B cell (primary cell): ENCODE measurements around the gene STAC3. TPM values are rescaled to one million over a fixed set of nuclear protein-coding genes. Genes with fewer than 3 reads are reported as not detected.

Experiments used
- ATAC-seq: fragments of 200-7000 bp; cut with Tn5 transposase; one replicate; pipeline ENCODE4 v1.10.0; 2021; ENCODE audit warnings: low read depth, mild to moderate bottlenecking, moderate number of reproducible peaks, moderate library complexity
- CTCF ChIA-PET: fragments of 350-600 bp; sonication (Branson Sonifier 250); formaldehyde crosslinking; loops from one replicate; lab custom pipeline; 2021; ENCODE audit warnings: antibody characterized with exemption, inconsistent platforms; lab: Charles Lee
- POLR2A ChIA-PET: fragments of 350-600 bp; sonication (Branson Sonifier 250); formaldehyde crosslinking; loops from one replicate; lab custom pipeline; 2021; ENCODE audit warnings: antibody characterized with exemption; lab: Charles Lee
- DNase-seq: peaks from one replicate; pipeline ENCODE4 v3.0.0; 2013
- H2AFZ ChIP-seq: 2 replicates; pipeline ENCODE4 v1.6.1; 2012; ENCODE audit warnings: mild to moderate bottlenecking, low read depth, low read length; ENCODE audit not compliant: insufficient read depth, poor library complexity, severe bottlenecking
- H3K27ac ChIP-seq, 2 donors: 1 replicate in 1 of 2; 2 replicates in 1 of 2; pipeline ENCODE4 v1.5.1; 2012 to 2013; ENCODE audit warnings: low read length in 2 of 2, mild to moderate bottlenecking in 2 of 2, moderate library complexity in 1 of 2
- H3K27me3 ChIP-seq, 4 experiments: fragments of 200-600 bp in 1 of 4; sonication (generic) in 1 of 4; replicated peaks in 1 of 4; 1 replicate in 2 of 4; 2 replicates in 2 of 4; pipeline versions ENCODE4 v1.6.1 to v1.7.0; 2013 to 2016; ENCODE audit warnings: low read length in 3 of 4, mild to moderate bottlenecking in 2 of 4, mixed read lengths in 1 of 4, moderate library complexity in 1 of 4; ENCODE audit not compliant: insufficient read depth in 4 of 4, control insufficient read depth in 3 of 4; ENCODE audit errors: control extremely low read depth in 1 of 4
- H3K36me3 ChIP-seq, 2 experiments: replicated peaks in 1 of 2; 1 replicate in 1 of 2; 2 replicates in 1 of 2; pipeline versions ENCODE4 v1.6.1 to v1.7.1; 2013; ENCODE audit warnings: low read length in 1 of 2; ENCODE audit not compliant: insufficient read depth in 2 of 2, control insufficient read depth in 1 of 2; ENCODE audit errors: control extremely low read depth in 1 of 2, extremely low read depth in 1 of 2
- H3K4me1 ChIP-seq, 2 donors: fragments of 200-600 bp in 1 of 2; sonication (generic) in 1 of 2; 1 replicate in 1 of 2; 2 replicates in 1 of 2; pipeline versions ENCODE4 v1.5.1 to v1.6.1; 2013 to 2017; ENCODE audit warnings: low read length in 2 of 2; ENCODE audit not compliant: control insufficient read depth in 2 of 2, insufficient read depth in 2 of 2
- H3K4me2 ChIP-seq: replicated peaks from 2 replicates; pipeline ENCODE3; 2012; ENCODE audit warnings: mild to moderate bottlenecking, low read depth, low read length; ENCODE audit not compliant: poor library complexity, severe bottlenecking
- H3K4me3 ChIP-seq, 5 experiments: fragments of 200-600 bp in 1 of 5; sonication (generic) in 1 of 5; 1 replicate in 3 of 5; 2 replicates in 2 of 5; pipeline versions ENCODE4 v1.5.1 to v1.7.0; 2011 to 2016; ENCODE audit warnings: low read length in 4 of 5, mild to moderate bottlenecking in 4 of 5, low read depth in 2 of 5, control low read depth in 1 of 5, moderate library complexity in 1 of 5; ENCODE audit not compliant: insufficient read depth in 1 of 5; ENCODE audit errors: control extremely low read depth in 1 of 5, extremely low read depth in 1 of 5
- H3K79me2 ChIP-seq: fragments of 200-600 bp; sonication (generic); one replicate; pipeline ENCODE4 v1.6.0; 2016; ENCODE audit warnings: low read length; ENCODE audit not compliant: control insufficient read depth, insufficient read depth
- H3K9ac ChIP-seq: fragments of 200-600 bp; sonication (generic); 2 replicates; pipeline ENCODE4 v1.6.1; 2017; ENCODE audit warnings: mild to moderate bottlenecking, low read length, moderate library complexity
- H3K9me3 ChIP-seq, 3 donors: one replicate each; pipeline versions ENCODE4 v1.6.1 to v1.7.1; 2013; ENCODE audit warnings: low read length in 2 of 3; ENCODE audit not compliant: control insufficient read depth in 2 of 3, insufficient read depth in 1 of 3; ENCODE audit errors: control extremely low read depth in 1 of 3
- H4K20me1 ChIP-seq: 2 replicates; pipeline ENCODE4 v1.6.0; 2012; ENCODE audit warnings: mild to moderate bottlenecking, low read length; ENCODE audit not compliant: insufficient read depth, control insufficient read depth, poor library complexity, severe bottlenecking
- H3K27ac Mint-ChIP-seq: one replicate; pipeline ENCODE4 v1.8.0; 2021; ENCODE audit warnings: mixed read lengths
- H3K27me3 Mint-ChIP-seq: one replicate; pipeline ENCODE4 v1.8.0; 2021; ENCODE audit warnings: mixed read lengths
- H3K4me1 Mint-ChIP-seq: one replicate; pipeline ENCODE4 v1.8.0; 2021; ENCODE audit warnings: mixed read lengths
- H3K4me3 Mint-ChIP-seq: one replicate; pipeline ENCODE4 v1.8.0; 2021; ENCODE audit warnings: mixed read lengths
- H3K9me3 Mint-ChIP-seq: one replicate; pipeline ENCODE4 v1.8.0; 2022; ENCODE audit warnings: mixed read lengths; ENCODE audit not compliant: insufficient read depth
- CTCF ChIP-seq: fragments of 200-600 bp; IDR thresholded peaks from one replicate; pipeline ENCODE4 v1.8.0; 2022; ENCODE audit warnings: antibody characterized with exemption, mild to moderate bottlenecking
- EZH2 ChIP-seq: IDR thresholded peaks from 2 replicates; pipeline ENCODE4 v1.6.1; 2012; ENCODE audit warnings: borderline replicate concordance, low read depth, mild to moderate bottlenecking, moderate library complexity, low read length; ENCODE audit not compliant: insufficient read depth, poor library complexity, severe bottlenecking
- WGBS: methylation state at CpG from one replicate; pipeline ENCODE4 v1.1.5; 2013; ENCODE audit warnings: missing lambda C conversion rate; ENCODE audit not compliant: insufficient coverage; 5-methylcytosine and 5-hydroxymethylcytosine counted together
- intact Hi-C: fragments of 100-400 bp; cut with micrococcal nuclease; formaldehyde crosslinking; loops from one replicate; pipeline ENCODE4 v1.10.0; 2022
- polyA plus RNA-seq: library from polyadenylated mRNA; depleted of rRNA; stranded (reverse); fragments of >200 nt; gene quantifications from 2 replicates; pipeline ENCODE4 v1.2.3, GENCODE V29; 2012
- total RNA-seq, 2 donors: library from RNA; stranded (reverse); fragments of 120-200 nt in 1 of 2; gene quantifications; 1 replicate in 1 of 2; 2 replicates in 1 of 2; pipeline versions ENCODE4 v1.2.3 to v1.2.4, GENCODE V29; 2013 to 2022

STAC3 gene
- total and polyA plus RNA-seq, 2 donors (not counting 1 experiment from before 2014, with no cell fraction given) = 4.5 to 6.2 TPM

- CTCF ChIA-PET = interaction anchor here (0.7 to 31.1 kb wide), 3 partner anchors 8 to 15 kb away, joined by 3 to 838 read pairs (median 360); partner anchors contain the start of gene NXPH4
- peaks cover 86% of the 10 kb centered on the region for H3K4me1 Mint-ChIP-seq
- ATAC-seq (no peak), DNase-seq (no peak)
- no peaks in the 10 kb centered on the region for H3K9me3 Mint-ChIP-seq
- POLR2A ChIA-PET = interaction anchor here (5.2 kb wide), 1 partner anchor 15 kb away, joined by 28 read pairs; the partner anchor contains the start of gene NXPH4
- Histone ChIP-seq H3K27ac (no peak overlapping the region), H3K9ac (no peak overlapping the region), H2AFZ (no peak overlapping the region), H3K27me3 (peaks cover 0 to 20% (median 4%) of the 10 kb centered on the region in 4 experiments), H3K4me3 (no peak overlapping the region), H3K36me3 (peaks cover 0 to 37% of the 10 kb centered on the region in 2 experiments), H3K4me1 (peaks cover 63 to 78% of the 10 kb centered on the region in 2 donors), H3K9me3 (peaks cover 0 to 4% (median 0%) of the 10 kb centered on the region in 3 donors), H3K79me2 (peaks cover 42% of the 10 kb centered on the region), H3K4me2 (peak overlapping the region; percentile 86), H4K20me1 (peaks cover 15% of the 10 kb centered on the region)
- H3K27me3 Mint-ChIP-seq = peaks cover 3% of the 10 kb centered on the region
- TF ChIP-seq EZH2 (no peak), CTCF (no peak)
- H3K27ac Mint-ChIP-seq = peak overlapping the region; percentile 97
- 97% methylated on average over 12 of the region's 13 CpGs for WGBS
- intact Hi-C loops = loop anchor here (10.0 kb wide), 1 partner anchor 477 kb away; the partner anchor contains the start of gene PRIM1
- peak overlapping the region; percentile 99 for H3K4me3 Mint-ChIP-seq
Measured at GRCh38 chr12:57231276-57232021, 19.5 kb downstream of the STAC3 start.
